IPS DF 6.9 (cell line): ENCODE measurements around the gene METTL22.

Experiments used
- DNase-seq: peaks from one replicate; pipeline ENCODE4 v3.0.0-alpha.2; 2013; ENCODE audit warnings: low read depth, low spot score
- H3K27ac ChIP-seq: one replicate; pipeline ENCODE4 v1.5.1; 2013; ENCODE audit warnings: low read length, control low read depth
- H3K27me3 ChIP-seq: 2 replicates; pipeline ENCODE4 v1.6.1; 2013; ENCODE audit warnings: mild to moderate bottlenecking, low read length; ENCODE audit not compliant: control insufficient read depth, insufficient read depth
- H3K36me3 ChIP-seq: 2 replicates; pipeline ENCODE4 v1.6.1; 2013; ENCODE audit warnings: low read length; ENCODE audit not compliant: control insufficient read depth, insufficient read depth
- H3K4me1 ChIP-seq: 2 replicates; pipeline ENCODE4 v1.6.1; 2013; ENCODE audit warnings: low read length; ENCODE audit not compliant: control insufficient read depth, insufficient read depth
- H3K4me3 ChIP-seq: 2 replicates; pipeline ENCODE4 v1.5.1; 2013; ENCODE audit warnings: mild to moderate bottlenecking, low read length
- H3K9me3 ChIP-seq: 2 replicates; pipeline ENCODE4 v1.6.1; 2013; ENCODE audit warnings: low read length, inconsistent platforms; ENCODE audit not compliant: control insufficient read depth, insufficient read depth
- WGBS: extraction: QIAGEN DNeasy Blood & Tissue Kit; methylation state at CpG from one replicate; pipeline ENCODE4 v1.1.7; 2013; ENCODE audit warnings: mixed read lengths, missing lambda C conversion rate; ENCODE audit not compliant: insufficient read length, insufficient coverage; 5-methylcytosine and 5-hydroxymethylcytosine counted together

METTL22 gene

GRCh38 chr16:8595783-8596182 is 25.7 kb upstream of the METTL22 start:
- no peak for DNase-seq
- H3K4me3 ChIP-seq = no peak overlapping the region
- H3K4me1 ChIP-seq = no peaks in the 10 kb centered on the region; the same call in 1 of the 2 replicates
- no peaks in the 10 kb centered on the region for H3K9me3 ChIP-seq
- no CpG with 5 or more reads among the region's 5 CpGs for WGBS
- H3K27ac ChIP-seq = no peak overlapping the region
- peaks cover 2% of the 10 kb centered on the region; the same call in 1 of the 2 replicates for H3K27me3 ChIP-seq
- H3K36me3 ChIP-seq = no peaks in the 10 kb centered on the region

- no peak for DNase-seq
- WGBS = no CpG with 5 or more reads among the region's 1 CpG
- Histone ChIP-seq H3K4me3 (no peak overlapping the region), H3K27me3 (no peaks in the 10 kb centered on the region; the same call in 1 of the 2 replicates), H3K4me1 (no peaks in the 10 kb centered on the region; the same call in 1 of the 2 replicates), H3K36me3 (no peaks in the 10 kb centered on the region), H3K9me3 (no peaks in the 10 kb centered on the region), H3K27ac (no peak overlapping the region)
Observed at GRCh38 chr16:8596581-8596980, 24.9 kb upstream of the METTL22 start.

- Histone ChIP-seq H3K4me3 (no peak overlapping the region), H3K36me3 (no peaks in the 10 kb centered on the region), H3K27ac (no peak overlapping the region), H3K9me3 (no peaks in the 10 kb centered on the region), H3K27me3 (no peaks in the 10 kb centered on the region), H3K4me1 (no peaks in the 10 kb centered on the region; the same call in 1 of the 2 replicates)
- no CpG with 5 or more reads among the region's 11 CpGs for WGBS
- no peak for DNase-seq
Observed at GRCh38 chr16:8600144-8600775, 21.2 kb upstream of the METTL22 start.

- Histone ChIP-seq H3K27me3 (no peaks in the 10 kb centered on the region), H3K27ac (no peak overlapping the region), H3K36me3 (no peaks in the 10 kb centered on the region), H3K9me3 (no peaks in the 10 kb centered on the region), H3K4me3 (no peak overlapping the region), H3K4me1 (no peaks in the 10 kb centered on the region)
- DNase-seq = no peak
Observed at GRCh38 chr16:8605554-8605953, 15.9 kb upstream of the METTL22 start.

- DNase-seq = no peak
- no CpG with 5 or more reads among the region's 9 CpGs for WGBS
- H3K4me1 ChIP-seq = no peaks in the 10 kb centered on the region
- H3K36me3 ChIP-seq = no peaks in the 10 kb centered on the region
- no peaks in the 10 kb centered on the region for H3K9me3 ChIP-seq
- H3K4me3 ChIP-seq = no peak overlapping the region
- H3K27me3 ChIP-seq = no peaks in the 10 kb centered on the region
- H3K27ac ChIP-seq = no peak overlapping the region
Observed at GRCh38 chr16:8607214-8607613, 14.3 kb upstream of the METTL22 start.

DNA sequence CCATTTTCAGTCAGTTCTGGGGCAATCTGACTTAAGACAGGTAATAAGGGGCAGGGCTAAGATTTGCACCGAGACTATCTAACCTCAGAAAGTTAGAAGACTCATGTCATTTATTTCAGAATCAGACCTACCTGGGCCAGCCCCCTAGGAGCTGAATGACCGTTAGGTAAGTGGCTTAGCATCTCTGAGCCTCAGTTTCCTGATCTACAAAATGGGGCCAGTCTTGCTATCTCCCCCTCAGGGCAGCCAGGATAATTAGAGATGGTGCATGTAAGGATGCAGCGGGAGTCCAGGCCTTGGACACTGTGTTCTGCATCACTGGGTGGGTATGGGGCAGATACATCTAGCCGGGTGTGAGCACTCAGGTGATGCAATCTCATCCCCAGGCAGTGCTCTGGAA is 10.4 kb upstream of the METTL22 start:
- Histone ChIP-seq H3K4me1 (no peaks in the 10 kb centered on the region), H3K27ac (no peak overlapping the region), H3K4me3 (no peak overlapping the region), H3K9me3 (no peaks in the 10 kb centered on the region), H3K27me3 (no peaks in the 10 kb centered on the region), H3K36me3 (no peaks in the 10 kb centered on the region)
- no peak for DNase-seq
- no CpG with 5 or more reads among the region's 4 CpGs for WGBS

GRCh38 chr16:8611886-8612600 is 9.5 kb upstream of the METTL22 start:
- Histone ChIP-seq H3K27me3 (no peaks in the 10 kb centered on the region), H3K4me3 (no peak overlapping the region), H3K36me3 (no peaks in the 10 kb centered on the region), H3K27ac (no peak overlapping the region), H3K9me3 (no peaks in the 10 kb centered on the region), H3K4me1 (no peaks in the 10 kb centered on the region)
- DNase-seq = no peak
- no CpG with 5 or more reads among the region's 1 CpG for WGBS

DNA sequence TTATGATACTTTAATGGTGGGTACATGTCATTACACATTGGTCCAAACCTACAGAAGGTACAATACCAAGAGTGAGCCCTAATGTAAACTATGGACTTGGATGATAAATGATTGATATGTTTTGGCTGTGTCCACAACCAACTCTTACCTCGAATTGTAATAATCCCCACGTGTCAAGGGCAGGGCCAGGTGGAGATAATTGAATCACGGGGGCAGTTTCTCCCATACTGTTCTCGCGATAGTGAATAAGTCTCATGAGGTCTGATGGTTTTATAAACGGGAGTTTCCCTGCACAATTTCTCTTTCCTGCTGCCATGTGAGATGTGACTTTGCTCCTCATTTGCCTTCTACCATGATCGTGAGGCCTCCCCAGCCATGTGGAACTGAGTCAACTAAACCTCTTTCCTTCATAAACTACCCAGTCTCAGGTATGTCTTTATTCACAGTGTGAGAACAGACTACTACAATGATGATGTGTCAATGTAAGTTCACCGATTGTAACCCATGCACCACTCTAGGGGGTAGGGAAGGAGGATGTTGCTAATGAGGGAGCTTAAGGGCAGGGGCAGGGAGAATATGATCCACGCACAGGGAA is 7.0 kb upstream of the METTL22 start:
- Histone ChIP-seq H3K27me3 (no peaks in the 10 kb centered on the region), H3K4me3 (no peak overlapping the region), H3K36me3 (no peaks in the 10 kb centered on the region), H3K4me1 (no peaks in the 10 kb centered on the region), H3K27ac (no peak overlapping the region), H3K9me3 (no peaks in the 10 kb centered on the region)
- DNase-seq = no peak
- no CpG with 5 or more reads among the region's 9 CpGs for WGBS

GRCh38 chr16:8619671-8620370 is 1.7 kb upstream of the METTL22 start:
- Histone ChIP-seq H3K4me1 (no peaks in the 10 kb centered on the region), H3K27ac (no peak overlapping the region), H3K36me3 (no peaks in the 10 kb centered on the region), H3K27me3 (no peaks in the 10 kb centered on the region), H3K9me3 (no peaks in the 10 kb centered on the region), H3K4me3 (no peak overlapping the region)
- no CpG with 5 or more reads among the region's 5 CpGs for WGBS
- no peak for DNase-seq

GRCh38 chr16:8620535-8620934 is 963 bp upstream of the METTL22 start:
- Histone ChIP-seq H3K9me3 (no peaks in the 10 kb centered on the region), H3K4me1 (no peaks in the 10 kb centered on the region), H3K27me3 (no peaks in the 10 kb centered on the region), H3K36me3 (0 out of 2 replicates have a peak, but pooled peaks cover 2% of the 10 kb centered on the region), H3K27ac (no peak overlapping the region), H3K4me3 (no peak overlapping the region)
- WGBS = no CpG with 5 or more reads among the region's 6 CpGs
- DNase-seq = no peak
